AG10803 (cell line): ENCODE measurements around the gene SLMAP.
A peak's percentile ranks its signal among the peaks of the same experiment; 100 is the strongest.

Source experiments
- DNase-seq: peaks from one replicate; pipeline ENCODE4 v3.0.0; 2010; ENCODE audit warnings: low read depth
- H3K4me3 ChIP-seq: 2 replicates; pipeline ENCODE4 v1.5.1; 2011; ENCODE audit warnings: mild to moderate bottlenecking, low read length, control low read depth
- TF ChIP-seq, protein P1 (sequence below): conservative IDR thresholded peaks from 2 replicates; pipeline ENCODE4 v1.5.1; 2011; ENCODE audit warnings: mild to moderate bottlenecking, low read length, control low read depth, inconsistent platforms

Gene SLMAP

DNA sequence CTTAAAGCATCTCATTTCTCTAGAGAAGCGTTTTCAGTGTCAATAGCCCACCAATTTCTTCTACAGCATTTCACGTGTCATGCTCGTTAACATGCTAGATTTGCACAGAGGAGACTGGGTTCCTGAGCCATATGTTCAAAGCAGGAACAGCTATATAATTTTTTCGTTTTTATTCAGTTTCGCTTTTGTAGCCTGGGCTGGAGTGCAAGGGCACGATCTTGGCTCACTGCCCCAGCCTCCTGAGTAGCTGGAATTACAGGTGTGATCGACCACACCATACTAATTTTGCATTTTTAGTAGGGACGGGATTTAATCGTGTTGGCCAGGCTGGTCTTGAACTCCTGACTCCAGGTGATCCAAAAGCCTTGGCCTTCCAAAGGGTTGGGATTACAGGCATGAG is 6.6 kb upstream of the SLMAP start:
- no peak overlapping the region for H3K4me3 ChIP-seq
- DNase-seq, result no peak
- TF ChIP-seq, protein P1, sequence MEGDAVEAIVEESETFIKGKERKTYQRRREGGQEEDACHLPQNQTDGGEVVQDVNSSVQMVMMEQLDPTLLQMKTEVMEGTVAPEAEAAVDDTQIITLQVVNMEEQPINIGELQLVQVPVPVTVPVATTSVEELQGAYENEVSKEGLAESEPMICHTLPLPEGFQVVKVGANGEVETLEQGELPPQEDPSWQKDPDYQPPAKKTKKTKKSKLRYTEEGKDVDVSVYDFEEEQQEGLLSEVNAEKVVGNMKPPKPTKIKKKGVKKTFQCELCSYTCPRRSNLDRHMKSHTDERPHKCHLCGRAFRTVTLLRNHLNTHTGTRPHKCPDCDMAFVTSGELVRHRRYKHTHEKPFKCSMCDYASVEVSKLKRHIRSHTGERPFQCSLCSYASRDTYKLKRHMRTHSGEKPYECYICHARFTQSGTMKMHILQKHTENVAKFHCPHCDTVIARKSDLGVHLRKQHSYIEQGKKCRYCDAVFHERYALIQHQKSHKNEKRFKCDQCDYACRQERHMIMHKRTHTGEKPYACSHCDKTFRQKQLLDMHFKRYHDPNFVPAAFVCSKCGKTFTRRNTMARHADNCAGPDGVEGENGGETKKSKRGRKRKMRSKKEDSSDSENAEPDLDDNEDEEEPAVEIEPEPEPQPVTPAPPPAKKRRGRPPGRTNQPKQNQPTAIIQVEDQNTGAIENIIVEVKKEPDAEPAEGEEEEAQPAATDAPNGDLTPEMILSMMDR, result no peak

- no peak overlapping the region for H3K4me3 ChIP-seq
- no peak for DNase-seq
- TF ChIP-seq, protein P1, result no peak
These were observed 3.8 kb upstream of the SLMAP start for GRCh38 chr3:57752307-57752706.

GRCh38 chr3:57753016-57753415 is 3.1 kb upstream of the SLMAP start:
- no peak for DNase-seq
- TF ChIP-seq, protein P1, result no peak
- no peak overlapping the region for H3K4me3 ChIP-seq

DNA sequence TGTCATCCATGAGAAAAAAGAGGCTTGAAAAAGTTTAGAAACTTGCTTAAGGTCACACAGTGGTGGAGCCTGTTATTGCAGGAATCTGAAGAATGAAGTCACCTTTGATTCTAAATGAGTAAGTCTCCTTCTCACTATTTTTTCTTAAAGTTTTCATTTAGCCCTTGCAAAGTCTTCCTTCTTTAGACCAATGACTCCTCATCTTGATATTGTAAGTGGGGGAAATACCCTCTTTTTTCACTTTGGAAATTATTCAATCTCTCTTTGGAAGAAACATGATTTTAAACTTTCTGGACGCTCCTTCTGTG is 787 bp upstream of the SLMAP start:
- peak overlapping the region; percentile 82 for H3K4me3 ChIP-seq
- TF ChIP-seq, protein P1, result no peak; the same call in 1 of the 2 replicates
- peak; percentile 51 for DNase-seq

DNA sequence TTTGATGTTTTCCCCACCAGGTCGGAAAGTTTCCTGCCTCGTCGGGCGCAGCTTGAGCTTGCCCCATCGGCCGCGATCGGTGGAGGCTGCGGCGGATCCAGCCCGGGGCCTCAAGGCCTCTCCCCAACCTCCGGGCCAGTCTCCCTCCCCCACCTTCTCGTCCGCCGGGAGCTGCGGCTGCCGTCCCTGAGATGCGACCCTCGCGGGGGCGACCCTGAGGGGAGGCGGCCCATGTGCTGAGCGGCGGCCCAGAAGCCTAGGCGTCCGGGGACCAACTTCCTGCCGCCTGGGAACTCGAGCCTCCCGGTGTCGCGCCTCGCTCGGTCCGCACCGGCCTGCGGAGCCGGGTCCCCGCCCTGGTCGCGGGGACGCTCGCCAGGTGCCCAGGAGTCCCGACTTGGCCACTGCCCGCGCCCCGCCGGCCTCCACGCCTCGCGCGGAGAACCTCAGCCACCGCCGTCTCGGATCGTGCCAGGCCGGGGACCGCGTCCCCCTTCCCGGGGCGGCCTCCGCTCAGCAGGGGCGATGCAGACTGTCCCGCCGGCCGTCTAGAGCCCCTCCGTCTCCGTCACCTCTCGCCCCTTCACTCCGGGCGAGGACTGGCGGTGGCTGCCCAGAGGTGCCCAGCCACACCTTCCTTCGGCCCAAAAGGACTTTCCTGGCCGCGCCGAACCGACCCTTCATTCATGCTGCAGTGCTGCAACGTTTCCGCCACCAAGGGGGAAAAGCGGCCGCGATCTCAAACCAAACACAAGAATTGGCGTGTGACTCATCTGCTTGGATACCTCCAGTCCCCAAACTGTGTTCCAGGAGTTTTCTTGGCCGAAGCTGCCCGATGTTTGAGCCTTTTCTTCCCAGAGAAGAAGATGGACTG is 656 bp downstream of the SLMAP start:
- peak overlapping the region; percentile 82 for H3K4me3 ChIP-seq
- TF ChIP-seq, protein P1, result no peak
- DNase-seq, result peak; percentile 64

DNA sequence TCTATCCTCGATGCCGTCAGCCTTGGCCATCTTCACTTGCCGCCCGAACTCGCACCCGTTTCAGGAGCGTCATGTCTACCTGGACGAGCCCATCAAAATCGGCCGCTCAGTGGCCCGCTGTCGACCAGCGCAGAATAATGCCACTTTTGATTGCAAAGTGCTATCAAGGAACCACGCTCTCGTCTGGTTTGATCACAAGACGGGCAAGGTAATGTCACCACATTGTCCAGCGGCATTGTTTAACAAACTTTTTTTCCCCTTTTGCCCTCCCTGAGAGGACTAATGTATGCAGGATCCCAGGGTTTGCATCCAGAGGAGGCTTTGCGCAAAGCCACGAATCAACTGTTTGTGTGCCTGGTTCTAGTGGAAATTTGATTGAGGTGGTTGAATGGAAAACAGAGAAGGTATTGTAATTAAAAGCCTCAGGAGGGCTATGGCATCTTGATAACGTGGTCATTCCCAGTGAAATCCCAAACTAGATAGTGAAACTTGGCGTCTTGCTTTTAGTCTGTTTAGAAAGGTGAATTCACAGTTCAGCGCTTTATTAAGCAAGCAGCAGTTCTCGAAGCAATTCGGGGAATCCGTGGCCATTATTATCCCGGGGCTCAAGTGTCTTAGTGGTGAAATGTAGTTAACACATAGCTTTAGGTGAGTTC is 1.7 kb downstream of the SLMAP start:
- DNase-seq, result no peak
- TF ChIP-seq, protein P1, result no peak
- peak overlapping the region; percentile 82 for H3K4me3 ChIP-seq

DNA sequence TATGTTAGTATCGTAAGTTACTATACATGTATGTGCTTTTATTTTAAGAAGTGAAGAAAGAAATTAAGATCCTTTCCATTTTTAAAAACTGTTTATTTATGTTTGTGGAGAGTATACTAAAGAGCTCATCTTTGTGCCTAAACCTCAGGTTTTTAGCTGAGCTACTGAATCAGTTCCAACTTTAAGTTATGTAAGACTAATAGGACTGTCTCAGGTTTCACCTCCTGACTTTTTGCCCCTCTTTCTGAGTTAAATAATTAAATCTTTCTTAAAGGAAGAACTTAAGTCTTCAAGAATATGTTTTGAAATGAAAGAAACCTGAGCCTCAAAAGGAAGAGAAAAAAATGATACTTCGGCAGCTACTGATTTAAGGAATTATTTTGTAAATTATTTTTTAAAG is 2.6 kb downstream of the SLMAP start:
- TF ChIP-seq, protein P1, result no peak
- H3K4me3 ChIP-seq, result peak overlapping the region; percentile 82
- DNase-seq, result peak; percentile 30
